ENCODE results near the gene PIPOX.

DNA sequence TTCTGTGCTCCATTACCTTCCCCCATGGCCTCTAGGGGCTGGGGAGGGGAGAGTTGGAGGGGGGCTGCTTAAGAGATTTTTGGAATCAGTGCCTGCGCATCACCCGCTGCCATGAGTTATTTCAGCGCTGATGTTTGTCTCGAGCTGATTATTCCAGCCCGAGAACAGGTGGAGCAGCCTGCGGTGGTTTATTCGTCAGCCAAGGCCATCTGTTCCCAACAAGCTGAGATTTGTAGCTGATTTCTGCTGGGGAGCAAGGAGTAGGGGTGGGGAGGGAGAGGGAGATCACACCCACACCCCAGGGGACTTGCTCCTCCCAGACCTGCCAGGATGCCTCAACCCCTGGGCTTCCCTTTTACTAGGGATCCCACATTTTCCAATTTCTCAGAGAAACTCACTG, 23.1 kb downstream of the PIPOX start:
- TF ChIP-seq CTCF (IDR thresholded peaks at IDR 0.05; ENCODE audit: poor library complexity) = no peak
- no peak for TF ChIP-seq EZH2 (IDR thresholded peaks at IDR 0.05; ENCODE audit: borderline replicate concordance)
